Fibroblast of mammary gland (primary cell): ENCODE measurements around the gene LRRC45.

ENCODE experiments used
- DNase-seq: peaks from one replicate; pipeline ENCODE4 v3.0.0-alpha.2; 2010; ENCODE audit warnings: low read depth
- H3K4me3 ChIP-seq: 2 replicates; pipeline ENCODE4 v1.5.1; 2011; ENCODE audit warnings: low read depth, mild to moderate bottlenecking, low read length, moderate library complexity; ENCODE audit not compliant: control insufficient read depth
- CTCF ChIP-seq: conservative IDR thresholded peaks from 2 replicates; pipeline ENCODE4 v1.5.1; 2011; ENCODE audit warnings: low read depth, low read length, inconsistent platforms; ENCODE audit not compliant: control insufficient read depth, insufficient read depth

LRRC45 gene

DNA sequence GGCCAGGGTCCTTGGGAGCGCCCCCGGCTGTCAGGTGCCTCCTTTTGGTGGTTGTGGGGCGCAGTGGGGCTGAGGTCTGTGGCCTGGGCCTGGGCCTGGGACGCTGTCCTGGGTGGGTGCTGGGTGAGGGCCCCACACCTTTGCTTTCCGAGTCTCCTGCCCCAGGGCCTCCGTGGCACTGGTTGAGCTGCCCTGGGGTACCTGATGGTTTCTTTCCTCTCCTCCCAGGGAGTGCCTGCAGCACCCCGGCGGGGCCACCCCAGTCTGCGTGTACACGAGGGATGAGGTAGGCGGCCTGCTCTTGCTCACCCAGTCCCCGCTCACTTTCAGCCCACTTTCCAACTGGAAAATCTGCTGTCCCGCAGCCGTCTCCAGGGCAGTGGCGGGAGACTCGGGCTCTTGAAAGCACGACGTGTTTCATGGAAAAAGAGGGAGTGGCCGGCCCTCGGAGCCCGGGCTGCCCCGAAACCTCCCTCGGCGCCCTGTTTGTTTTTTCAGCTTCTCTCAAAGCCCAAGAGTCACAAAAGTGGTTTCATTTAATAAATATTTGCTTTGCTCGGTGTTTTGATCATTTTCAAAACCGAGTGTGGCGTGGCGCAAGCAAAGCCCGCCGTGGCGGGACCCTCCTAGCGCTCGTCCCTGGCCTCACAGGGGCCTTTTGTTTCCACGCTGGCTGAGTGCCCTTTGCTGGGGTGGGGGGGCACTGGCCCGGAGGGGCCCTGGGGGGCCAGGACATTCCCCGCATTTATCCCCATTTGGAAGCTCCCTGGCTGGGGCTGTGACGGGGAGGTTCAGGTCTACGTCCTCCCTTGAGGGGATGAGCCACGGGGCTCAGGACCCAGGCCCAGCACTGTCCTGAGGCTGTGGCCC is 28.3 kb upstream of the LRRC45 start:
- DNase-seq: no peak

DNA sequence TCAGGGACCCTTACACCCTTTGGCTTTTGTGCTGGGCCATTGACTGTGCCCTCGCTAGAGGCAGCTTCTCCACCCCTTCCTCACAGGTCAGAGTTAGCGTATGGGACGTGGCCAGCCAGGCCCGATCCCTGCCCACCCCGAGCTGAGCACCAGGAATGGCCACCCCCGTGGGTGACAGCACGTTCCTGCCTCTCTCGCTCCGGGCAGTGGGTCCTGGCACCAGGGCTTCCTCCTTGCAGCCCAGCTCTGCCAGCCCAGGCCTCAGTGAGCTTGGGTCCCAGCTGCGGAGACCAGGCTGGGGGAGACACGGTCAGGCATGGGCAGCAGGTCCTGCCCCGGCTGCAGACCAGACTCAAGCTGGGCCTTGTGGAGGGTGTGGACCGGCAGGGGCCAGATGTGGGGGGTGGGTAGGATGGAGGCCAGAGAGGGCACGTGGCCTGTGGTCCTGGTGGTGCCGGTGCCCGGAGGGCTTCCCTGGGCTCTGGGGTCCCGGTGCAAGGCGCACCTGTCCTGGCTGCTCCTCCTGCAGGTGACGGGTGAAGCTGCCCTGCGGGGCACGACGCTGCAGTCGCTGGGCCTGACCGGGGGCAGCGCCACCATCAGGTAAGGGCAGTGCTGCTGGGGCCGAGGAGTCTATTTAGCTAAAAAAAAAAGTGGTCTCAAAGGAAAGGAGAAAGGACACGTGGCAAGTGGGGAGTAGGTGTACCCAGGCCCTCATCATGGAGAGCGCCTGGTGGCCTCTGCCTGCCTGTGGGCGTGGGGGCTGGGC is 27.5 kb upstream of the LRRC45 start:
- no peak for TF ChIP-seq CTCF
- H3K4me3 ChIP-seq: no peak overlapping the region
- no peak for DNase-seq

More for the DNA sequence above, 28.3 kb upstream of the LRRC45 start:
- no peak overlapping the region for H3K4me3 ChIP-seq
- TF ChIP-seq CTCF: no peak

- DNase-seq: no peak
- H3K4me3 ChIP-seq: no peak overlapping the region
- TF ChIP-seq CTCF: no peak
Observed at GRCh38 chr17:81996232-81996756, 26.8 kb upstream of the LRRC45 start.

GRCh38 chr17:81996757-81997441 is 26.2 kb upstream of the LRRC45 start:
- DNase-seq: no peak
- no peak overlapping the region for H3K4me3 ChIP-seq
- no peak for TF ChIP-seq CTCF

DNA sequence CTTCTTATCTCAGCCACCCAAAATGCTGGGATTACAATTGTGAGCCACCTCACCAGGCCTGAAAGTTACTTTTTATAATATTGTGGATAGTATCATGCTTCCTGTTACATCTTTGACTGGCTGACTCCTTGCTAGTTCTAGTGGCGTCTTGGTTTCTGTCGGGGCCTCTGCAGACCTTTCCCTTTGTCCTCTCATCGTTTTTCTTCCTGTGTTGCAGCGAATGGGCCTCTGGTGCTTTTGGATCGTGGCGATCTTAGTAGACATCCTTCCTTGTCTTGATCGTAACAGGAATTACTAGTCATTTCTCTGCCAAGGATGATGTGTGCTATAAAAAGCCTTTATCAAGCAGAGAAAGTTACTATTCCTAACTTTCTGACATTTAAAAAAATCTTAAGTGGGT is 24.9 kb upstream of the LRRC45 start:
- no peak for DNase-seq
- TF ChIP-seq CTCF: no peak
- no peak overlapping the region for H3K4me3 ChIP-seq

DNA sequence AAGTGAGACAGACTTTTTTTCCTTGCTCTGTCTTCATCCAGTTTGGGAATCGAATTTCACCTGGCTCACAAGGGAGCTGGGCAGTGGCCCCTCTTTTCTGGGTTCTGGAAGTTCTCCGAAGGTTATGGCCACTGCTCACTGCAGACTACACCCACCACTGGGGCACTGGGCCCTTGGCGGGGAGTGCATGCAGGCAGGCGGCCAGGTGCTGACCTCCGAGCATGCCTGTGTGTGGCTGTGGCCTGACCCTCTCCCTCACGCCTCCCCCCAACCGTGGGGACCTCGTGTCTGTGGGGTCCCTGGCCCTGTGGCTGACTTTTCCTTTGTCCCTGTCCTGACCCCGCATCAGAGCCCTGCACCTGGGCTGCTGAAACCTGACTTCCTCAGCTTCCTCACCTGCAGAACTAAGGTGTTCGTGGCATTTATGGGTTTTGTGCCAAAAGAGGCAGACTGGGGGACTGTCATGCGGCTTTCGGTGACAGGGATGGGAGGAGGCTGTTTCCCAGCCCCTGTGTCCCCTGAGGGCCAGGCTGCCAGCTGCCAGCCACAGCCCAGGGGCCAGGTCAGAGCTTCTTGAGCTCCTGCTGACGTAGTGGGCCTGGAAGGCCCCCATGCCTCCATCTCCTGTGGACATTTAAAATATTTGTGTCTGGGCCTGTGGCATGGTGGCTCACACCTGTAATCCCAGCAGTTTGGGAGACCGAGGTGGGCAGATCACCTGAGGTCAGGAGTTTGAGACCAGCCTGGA is 24.2 kb upstream of the LRRC45 start:
- TF ChIP-seq CTCF: no peak
- H3K4me3 ChIP-seq: no peak overlapping the region
- DNase-seq: no peak
